ENCODE measurements around the gene ICAM2. TPM values are rescaled to one million over a fixed set of nuclear protein-coding genes. Genes with fewer than 3 reads are reported as not detected.

ICAM2 gene
- total RNA-seq, 1 experiment from 2014 or later = 7.7 TPM

DNA sequence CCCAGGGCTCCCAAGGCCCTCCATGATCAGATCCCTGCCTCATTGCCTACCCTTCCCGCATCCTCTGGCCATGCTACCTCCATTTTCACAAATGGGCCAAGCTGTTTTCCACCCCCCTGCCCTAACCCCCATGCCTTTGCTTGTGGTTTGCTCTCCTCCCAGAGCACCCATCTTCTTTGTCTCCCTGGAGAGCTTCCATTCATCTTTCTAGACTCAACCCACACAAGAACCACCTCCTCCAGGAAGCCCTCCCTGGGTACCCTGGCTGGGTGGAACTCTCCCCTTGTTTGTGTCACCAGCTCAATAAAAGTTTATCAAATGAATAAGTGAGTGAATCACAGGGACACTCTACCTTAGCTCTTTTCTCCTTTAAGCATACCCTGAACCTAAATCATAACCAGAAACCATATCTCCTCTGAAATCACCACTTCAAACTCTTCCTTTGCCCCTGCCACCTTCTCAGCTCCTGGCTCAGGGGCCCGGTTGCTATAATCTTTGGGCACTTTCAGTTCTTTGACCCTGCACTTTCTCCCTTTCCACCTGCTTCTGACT lies 44.8 kb downstream of the ICAM2 start:
- DNase-seq (ENCODE audit: low read depth) = no peak

DNA sequence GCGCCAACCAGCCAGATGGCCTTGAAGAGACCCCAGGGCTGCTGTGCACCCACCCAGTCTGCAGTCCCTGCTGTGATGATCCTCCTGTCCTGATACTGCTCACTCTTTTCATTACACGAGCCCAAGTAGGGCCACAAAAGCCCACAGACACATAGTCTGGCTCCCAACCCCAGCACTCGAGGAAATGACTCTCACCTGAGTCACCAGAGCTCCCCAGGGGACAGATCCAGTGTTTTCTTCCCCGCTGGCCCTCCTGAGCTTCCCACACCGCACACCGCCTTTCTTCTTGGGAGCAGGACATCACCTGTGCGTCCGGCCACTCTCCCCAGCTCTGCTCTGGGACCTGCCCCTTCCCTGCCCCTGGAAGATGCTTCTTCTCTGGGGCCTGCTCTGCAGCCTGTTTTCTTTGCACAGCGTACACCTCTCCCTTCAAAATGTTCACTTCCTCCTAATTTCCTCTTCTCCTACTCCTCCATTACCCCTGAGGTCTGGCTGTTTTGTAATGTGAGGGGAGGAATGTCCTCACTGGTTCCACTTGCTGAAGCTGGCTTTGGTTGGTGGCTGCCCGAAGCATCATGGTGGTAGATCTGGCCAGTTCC lies 45.7 kb downstream of the ICAM2 start:
- DNase-seq (ENCODE audit: low read depth) = peak; percentile 88

DNA sequence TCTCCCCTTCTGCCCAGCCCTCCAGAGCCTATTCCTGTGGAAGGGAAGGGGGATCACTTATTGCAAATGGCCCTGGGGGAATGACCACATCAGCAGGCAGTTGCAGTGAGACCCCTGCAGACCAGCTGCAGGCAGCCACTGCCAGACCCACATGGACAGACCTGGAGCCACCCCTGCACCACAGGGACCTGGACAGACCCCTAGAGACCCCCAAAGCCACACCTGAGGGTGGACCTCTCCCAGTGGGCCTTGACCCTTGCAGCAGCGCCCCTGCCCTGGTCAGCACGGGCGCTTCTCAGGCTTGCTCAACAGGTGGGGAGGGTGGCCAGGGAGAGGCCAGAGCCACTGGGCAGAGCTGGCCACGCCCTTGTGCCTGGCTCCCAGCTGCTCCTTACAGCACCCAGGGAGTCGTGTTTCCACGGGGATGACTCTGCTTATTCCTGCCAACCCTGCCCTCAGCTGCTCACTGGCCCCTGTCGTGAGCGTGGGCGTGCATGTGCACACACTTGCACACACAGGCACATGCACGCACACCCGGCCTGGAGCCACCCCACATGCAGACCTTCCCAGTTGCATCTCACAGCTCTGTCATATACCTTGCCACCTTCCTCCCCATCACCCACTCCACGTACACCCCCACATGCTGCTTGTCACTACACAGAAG lies 46.4 kb downstream of the ICAM2 start:
- DNase-seq (ENCODE audit: low read depth) = peak; percentile 53

DNA sequence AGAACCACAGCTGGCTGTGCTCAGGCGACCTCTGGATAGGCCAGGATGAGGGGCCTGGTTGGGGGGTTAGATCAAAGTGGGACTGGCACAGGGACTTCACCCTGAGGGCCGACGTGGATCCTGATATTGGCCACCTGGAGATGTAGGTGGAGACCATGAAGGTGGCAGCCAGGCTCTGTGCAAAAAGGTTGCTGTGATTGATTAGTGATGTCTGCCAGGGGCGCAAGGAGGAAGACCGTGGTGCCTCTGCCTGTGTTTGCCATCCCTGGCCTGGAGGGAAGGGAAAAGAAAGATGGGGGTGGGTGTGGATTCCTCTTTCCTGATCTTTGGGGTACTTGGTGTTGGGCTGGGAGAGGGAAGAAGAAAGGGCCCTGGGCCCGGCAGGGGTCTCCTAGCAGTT lies 47.2 kb downstream of the ICAM2 start:
- DNase-seq (ENCODE audit: low read depth) = no peak

DNA sequence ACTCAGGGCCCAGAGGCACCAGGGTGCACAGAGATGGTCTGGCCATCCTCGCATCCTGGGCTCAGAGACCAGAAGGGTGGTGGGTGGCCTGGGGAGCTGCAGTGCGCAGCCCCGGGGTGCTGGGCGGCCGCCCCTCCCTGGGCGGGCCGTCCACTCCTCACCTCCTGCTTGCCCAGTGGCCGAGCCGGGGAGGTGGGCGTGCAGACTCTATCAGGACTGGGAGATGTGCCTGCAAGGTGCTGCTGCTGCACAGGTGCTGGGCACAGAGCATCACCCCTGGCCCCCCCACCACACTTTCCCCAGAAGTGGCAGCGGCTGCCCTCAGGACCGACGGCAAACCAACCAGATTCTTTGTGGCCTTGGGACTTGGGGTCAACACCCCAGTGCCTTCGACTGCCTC lies 47.6 kb downstream of the ICAM2 start, which contains the start of gene SCN4A:
SCN4A (minus strand) TSS at position 123 of the 400 bp plus-strand sequence; CDS start at position 46, 77 bp downstream.
- DNase-seq (ENCODE audit: low read depth) = no peak

DNA sequence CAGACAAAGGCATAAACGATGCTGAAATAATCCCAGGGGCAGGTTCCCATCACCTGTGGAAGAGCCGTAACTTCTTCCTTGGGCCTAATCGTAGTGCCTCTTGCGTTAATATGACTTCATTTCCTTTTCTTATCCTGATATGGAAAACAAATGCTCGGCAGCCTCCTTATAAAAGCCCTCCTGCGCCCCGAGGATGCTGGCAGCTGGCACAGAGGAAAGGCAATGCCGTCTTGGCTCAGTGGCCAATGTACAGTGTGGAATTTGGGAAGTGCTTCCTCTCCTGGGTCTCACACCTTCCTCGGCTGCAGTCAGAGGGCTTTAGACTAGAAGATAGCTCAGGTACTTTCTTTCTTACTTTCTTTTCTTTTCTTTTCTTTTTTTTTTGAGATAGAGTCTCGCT lies 51.2 kb downstream of the ICAM2 start:
- DNase-seq (ENCODE audit: low read depth) = no peak

DNA sequence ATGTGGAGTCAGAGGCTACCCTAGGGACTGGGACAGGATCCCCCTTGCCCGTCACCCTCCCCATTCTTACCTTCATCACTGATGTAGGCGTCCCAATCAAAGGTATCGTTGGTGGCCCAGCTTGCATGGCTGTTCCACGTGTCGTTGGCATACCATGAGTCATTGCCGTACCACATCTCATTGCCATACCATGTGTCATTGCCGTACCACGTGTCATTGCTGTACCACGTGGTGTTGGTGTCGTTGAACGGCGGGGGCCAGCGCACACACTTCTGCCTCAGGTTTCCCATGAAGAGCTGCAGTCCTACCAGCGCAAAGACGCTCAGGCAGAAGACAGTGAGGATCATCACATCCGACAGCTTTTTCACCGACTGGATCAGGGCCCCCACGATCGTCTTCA lies 52.5 kb downstream of the ICAM2 start:
- peak; percentile 49 for DNase-seq (ENCODE audit: low read depth)

DNA sequence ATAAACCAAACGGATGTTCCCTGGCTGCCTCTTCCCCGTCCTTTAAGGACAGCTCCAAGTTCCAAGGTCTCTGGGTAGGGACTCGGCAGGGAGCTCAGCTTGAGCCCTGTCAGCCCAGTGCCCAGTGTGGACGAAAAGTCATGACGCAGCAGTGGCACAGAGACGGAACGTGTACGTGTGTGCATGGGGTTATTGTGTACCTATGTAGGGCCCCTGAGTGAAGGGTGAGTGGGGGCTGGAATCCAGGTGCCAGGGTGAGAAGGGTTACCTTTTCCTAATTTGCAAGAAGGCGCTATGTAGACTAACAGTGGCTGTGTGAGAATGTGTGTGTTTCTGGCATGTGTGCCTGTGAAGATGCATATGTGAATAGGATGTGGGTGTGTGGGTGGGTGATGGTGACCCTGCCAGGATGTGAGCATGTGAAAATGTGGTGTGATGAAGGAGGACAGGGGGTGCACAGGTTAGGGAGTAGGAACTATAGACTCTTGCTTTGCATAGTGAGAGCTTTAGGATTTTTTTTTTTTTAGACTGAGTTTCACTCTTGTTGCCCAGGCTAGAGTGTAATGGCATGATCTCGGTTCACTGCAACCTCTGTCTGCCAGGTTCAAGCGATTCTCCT lies 53.7 kb downstream of the ICAM2 start:
- DNase-seq (ENCODE audit: low read depth) = no peak

DNA sequence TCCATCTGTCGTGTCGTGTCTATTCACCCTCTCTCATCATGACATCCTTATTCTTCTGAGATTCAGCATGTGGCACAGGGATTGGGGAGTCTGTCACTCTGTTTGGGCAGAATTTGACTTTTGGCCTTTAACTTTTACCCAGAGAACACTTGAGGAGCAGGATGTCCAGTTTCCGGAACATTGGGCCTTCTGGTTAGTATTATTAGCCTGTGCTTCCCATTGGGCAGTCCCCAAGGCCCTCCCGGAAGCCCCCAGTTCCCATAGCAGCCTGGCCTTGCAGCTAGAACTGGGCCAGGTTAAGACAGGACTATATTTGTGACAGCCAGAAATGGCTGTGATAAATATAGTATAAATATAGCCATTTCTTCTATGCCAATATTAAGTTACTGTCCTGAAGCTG lies 57.3 kb downstream of the ICAM2 start:
- DNase-seq (ENCODE audit: low read depth) = no peak

DNA sequence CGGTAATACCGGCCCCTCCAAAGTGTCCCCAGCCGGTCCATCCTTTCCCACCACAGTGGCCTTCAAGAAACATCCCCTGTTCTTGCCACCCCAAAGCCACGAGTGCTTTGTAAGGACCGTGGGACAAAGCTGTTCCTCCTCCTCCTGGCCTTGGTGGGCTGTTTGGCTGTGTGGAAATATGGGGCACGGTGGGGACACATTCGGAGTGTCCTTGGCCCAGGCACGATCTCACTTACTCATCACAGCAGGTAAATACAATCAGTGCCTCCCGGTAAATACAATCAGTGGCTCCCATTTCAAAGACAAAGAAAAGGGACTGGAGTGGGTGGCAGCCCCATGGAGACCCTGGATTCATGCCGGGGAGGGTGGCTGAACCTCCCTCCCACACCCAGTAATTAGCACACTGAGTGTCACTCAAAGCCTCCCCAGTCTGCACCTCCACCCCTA lies 58.1 kb downstream of the ICAM2 start:
- no peak for DNase-seq (ENCODE audit: low read depth)

DNA sequence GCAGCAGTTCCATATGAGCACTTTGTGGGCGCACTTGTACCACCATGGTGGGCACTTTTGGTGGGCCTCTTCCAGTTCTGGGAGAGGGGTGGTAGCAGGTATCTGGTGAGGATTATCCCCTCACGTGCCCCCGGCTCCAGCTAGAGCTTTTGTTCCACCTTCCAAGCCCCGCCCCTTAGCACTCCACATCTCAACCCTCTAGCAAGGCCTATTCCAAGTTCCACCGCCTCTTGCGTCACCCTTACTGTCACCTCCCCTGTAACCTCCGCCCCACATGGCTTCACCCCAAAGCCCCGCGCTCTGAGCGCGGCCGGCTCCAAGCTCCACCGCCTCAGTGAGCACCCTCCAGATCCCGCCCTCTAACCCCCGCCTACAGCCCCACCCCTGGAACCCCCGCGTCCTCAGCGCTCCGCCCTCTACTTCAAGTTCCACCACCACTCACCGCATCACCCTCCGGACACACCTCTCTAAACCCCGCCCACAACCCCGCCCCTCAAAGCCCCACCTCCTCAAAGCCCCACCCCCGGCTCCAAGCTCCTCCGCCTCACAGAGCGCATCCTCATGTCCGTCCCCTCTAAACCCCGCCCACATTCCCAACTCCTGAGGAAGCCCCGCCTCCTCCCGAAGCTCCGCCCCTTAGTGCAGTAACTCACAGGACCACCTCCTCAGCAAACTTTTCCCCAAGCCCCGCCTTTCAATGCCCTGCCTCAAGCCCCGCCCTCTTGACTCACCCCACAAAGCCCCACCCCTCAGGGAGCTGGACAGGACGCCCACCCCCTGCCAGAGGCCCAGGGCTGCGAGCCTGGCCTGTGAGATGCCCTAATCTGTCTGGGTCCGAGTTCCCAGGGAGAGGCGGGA lies 58.8 kb downstream of the ICAM2 start:
- peak; percentile 66 for DNase-seq (ENCODE audit: low read depth)

DNA sequence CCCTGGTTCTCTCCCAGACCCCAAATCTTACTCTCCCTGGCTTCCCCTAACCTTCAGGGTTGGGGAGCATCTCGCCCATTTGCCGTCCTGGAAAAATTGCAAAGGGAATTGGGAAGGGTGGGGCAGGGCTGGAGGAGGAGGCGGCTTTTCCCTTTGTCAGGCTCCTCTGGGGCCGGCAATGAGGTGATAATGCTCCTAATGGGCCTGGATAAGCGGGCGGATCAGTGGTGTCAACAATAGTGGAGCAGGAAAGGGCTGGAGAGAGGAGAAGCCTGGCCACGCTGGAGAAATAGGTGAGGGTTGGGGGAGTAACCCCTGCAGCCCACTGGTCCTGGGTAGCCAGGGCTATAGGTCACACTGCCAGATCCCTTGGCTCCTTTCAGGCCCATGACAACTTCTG lies 60.0 kb downstream of the ICAM2 start:
- no peak for DNase-seq (ENCODE audit: low read depth)

DNA sequence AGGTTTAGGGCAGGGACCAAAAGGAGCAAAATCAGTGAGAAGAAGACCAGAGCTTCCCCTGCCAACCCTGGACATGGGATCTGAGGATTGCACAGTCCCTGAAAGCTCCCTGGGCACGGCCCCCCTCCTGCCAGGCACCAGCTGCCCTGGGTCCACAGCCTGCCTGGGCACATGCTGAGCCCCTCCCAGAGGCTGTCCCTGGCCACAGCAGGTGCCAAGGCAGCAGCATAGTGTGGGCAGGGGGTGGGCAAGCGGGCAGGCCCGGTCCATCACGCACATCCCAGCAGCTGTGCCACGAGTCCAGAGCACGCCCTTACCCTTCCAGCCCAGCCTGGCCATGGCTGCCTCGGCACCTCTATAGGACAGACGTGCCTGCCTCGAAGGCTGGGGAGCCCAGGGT lies 60.4 kb downstream of the ICAM2 start:
- no peak for DNase-seq (ENCODE audit: low read depth)

DNA sequence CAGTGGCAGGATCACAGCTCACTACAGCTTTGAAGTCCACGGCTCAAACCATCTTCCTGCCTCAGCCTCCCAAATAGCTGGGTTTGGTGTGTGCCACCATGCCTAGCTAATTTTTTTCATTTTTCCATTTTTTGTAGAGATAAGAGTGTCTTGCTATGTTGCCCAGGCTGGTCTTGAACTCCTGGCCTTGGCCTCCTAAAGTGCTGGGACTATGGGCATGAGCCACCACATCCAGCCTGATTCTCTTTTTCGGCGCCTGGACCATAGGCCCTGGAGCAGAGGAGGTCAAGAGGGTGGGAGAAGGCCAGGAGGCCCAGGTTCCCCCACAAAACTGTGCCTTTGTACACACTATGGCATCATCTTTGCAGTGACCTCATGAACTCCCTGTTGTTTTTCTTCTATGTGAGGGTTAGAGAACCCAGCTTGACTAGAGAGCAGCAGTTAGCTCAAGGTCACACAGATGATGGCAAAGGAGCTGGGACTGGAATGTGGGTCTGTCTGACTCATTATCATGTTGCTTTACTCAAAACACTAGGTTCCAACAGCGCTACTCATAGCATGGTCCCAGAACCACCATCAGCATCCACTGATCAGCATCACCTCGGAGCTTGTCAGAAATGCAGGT lies 64.0 kb downstream of the ICAM2 start:
- no peak for DNase-seq (ENCODE audit: low read depth)

DNA sequence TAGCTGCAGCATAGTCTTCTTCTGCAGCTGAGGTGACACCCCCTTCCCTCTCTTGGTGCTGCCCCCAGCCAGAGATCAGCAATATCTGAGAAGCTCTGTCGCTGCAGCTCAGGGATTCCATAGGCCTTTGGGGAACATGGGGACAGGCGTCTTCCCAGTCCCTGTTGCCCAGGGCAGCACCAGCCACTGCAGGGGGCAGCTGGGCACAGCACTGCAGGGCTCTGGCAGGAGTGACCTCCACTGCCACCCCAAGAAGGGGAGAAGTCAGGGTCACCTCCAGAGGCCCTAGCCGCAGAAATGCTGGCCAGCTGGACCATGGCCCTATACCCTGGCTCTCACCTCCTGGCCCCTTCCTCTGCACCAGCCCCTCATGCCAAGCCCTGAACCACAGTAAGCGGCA lies 64.6 kb downstream of the ICAM2 start:
- no peak for DNase-seq (ENCODE audit: low read depth)

DNA sequence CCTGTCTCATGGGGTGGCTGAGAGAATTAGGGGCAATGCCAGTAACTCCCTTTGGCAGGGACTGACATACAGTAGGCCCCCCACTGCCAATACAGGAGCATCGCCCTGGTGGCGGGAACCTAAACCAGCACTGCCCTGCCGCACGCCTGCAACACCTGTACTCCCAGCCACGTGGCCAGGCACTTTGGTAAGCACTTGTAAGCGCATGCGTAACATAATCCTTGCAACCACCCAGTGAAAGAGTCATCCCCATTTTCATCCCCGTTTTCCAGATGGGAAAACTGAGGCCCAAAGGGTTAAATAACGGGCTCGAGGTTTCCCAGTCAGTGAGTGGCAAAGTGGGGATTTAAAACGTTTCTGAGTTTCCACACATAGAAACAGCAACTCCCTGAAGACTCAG lies 65.2 kb downstream of the ICAM2 start:
- DNase-seq (ENCODE audit: low read depth) = no peak

DNA sequence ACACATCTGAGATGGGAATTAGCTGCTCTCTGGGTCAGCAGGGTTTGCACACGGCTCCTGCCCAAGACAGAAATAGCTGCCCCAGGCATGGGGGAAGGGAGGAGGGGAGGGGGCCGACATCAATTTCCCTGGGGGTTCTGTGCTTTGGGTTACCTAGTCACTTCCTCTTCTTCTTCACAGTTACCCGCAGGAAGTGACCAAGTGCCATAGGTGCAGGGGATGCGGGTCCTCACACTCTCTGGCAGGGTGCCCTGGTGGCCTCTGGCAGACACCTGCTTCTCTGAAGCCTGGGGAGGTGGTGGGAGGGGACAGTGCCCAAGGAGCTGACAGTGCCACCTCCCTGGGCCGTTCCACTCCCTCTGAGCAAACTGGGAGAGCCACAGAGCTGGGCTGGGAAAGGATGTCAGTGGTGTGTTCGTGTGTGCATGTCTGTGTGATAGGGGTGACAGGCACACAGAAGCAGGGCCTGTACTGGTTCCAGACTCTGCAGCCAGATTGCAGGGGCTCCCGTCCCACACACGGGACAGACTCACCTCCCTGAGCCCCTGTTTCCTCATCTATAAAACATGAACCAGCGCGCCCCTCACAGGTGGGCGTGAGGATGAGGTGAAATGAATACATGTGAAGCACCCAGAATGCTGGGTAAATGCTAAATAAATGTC lies 65.9 kb downstream of the ICAM2 start:
- no peak for DNase-seq (ENCODE audit: low read depth)
